Measurements from ENCODE around the gene EBLN1. TPM values are rescaled to one million over a fixed set of nuclear protein-coding genes. Genes with fewer than 3 reads are reported as not detected.

Gene EBLN1
- not detected in 2 replicates for total RNA-seq (ENCODE audit: low replicate concordance)
- long read RNA-seq: 0 reads

DNA sequence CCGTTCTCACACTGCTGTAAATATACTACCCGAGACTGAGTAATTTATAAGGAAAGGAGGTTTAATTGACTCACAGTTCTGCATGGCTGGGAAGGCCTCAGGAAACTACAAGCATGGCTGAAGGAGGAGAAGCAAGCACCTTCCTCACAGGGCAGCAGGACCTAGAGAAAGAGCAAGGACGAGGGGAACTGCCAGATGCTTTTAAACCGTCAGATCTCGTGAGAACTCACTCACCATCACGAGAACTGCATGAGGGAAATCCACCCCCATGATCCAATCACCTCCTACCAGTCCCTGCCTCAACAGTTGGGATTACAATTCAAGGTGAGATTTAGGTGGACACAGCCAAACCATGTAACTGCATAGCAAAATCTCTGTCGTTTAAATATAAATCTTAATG is at the start of gene EBLN1:
Gene EBLN1 (minus strand): TSS at position 174 of the 400 bp plus-strand sequence. CDS start 8,032 bp downstream, outside the sequence.
- H3K9me3 Mint-ChIP-seq: no peaks in the 10 kb centered on the region
- no peak for DNase-seq (ENCODE audit: extremely low spot score, unreplicated experiment)
- no peaks in the 10 kb centered on the region for H3K36me3 Mint-ChIP-seq
- no peak within 1 kb of the TSS for H3K4me3 Mint-ChIP-seq
- H3K4me1 Mint-ChIP-seq (ENCODE audit: unreplicated experiment): no peaks in the 10 kb centered on the region
- TF ChIP-seq, protein P1, sequence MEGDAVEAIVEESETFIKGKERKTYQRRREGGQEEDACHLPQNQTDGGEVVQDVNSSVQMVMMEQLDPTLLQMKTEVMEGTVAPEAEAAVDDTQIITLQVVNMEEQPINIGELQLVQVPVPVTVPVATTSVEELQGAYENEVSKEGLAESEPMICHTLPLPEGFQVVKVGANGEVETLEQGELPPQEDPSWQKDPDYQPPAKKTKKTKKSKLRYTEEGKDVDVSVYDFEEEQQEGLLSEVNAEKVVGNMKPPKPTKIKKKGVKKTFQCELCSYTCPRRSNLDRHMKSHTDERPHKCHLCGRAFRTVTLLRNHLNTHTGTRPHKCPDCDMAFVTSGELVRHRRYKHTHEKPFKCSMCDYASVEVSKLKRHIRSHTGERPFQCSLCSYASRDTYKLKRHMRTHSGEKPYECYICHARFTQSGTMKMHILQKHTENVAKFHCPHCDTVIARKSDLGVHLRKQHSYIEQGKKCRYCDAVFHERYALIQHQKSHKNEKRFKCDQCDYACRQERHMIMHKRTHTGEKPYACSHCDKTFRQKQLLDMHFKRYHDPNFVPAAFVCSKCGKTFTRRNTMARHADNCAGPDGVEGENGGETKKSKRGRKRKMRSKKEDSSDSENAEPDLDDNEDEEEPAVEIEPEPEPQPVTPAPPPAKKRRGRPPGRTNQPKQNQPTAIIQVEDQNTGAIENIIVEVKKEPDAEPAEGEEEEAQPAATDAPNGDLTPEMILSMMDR (conservative IDR thresholded peaks at IDR 0.05): no peak
- no peak within 1 kb of the TSS for H3K27ac Mint-ChIP-seq
- H3K27me3 Mint-ChIP-seq: peaks cover 3% of the 10 kb centered on the region

DNA sequence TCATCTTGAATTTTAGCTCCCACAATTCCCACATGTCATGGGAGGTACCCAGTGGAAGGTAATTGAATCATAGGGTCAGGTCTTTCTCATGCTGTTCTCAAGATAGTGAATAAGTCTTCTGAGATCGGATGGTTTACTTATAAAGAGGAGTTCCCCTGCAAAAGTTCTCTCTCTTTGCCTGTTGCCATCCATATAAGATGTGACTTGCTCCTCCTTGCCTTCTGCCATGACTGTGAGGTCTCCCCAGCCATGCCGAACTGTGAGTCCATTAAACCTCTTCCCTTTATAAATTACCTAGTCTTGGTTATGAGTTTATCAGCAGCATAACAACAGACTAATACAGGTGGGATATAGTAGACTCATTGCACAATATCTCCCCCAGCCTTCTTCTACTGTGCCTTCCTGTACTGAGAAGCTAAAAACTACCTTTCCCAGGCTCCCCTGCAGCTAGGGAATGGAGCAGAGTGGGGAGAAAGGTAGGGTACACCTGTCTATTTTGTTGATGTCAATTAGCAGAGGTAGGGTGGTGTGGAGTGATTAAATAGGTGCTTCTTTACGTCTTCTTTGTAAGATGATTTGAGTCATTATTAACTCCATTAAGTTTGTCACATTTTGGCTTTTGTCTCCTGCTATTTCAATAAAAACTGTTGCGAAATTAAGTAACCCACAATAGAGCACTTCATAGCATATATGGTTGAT is 48.2 kb upstream of the EBLN1 start:
- no peak overlapping the region for H3K4me3 Mint-ChIP-seq
- H3K36me3 Mint-ChIP-seq: no peaks in the 10 kb centered on the region
- no peak overlapping the region for H3K27ac Mint-ChIP-seq
- no peak for DNase-seq (ENCODE audit: extremely low spot score, unreplicated experiment)
- H3K4me1 Mint-ChIP-seq (ENCODE audit: unreplicated experiment): no peaks in the 10 kb centered on the region
- peaks cover 35% of the 10 kb centered on the region for H3K27me3 Mint-ChIP-seq
- no peaks in the 10 kb centered on the region for H3K9me3 Mint-ChIP-seq
- TF ChIP-seq, protein P1 (conservative IDR thresholded peaks at IDR 0.05): no peak

DNA sequence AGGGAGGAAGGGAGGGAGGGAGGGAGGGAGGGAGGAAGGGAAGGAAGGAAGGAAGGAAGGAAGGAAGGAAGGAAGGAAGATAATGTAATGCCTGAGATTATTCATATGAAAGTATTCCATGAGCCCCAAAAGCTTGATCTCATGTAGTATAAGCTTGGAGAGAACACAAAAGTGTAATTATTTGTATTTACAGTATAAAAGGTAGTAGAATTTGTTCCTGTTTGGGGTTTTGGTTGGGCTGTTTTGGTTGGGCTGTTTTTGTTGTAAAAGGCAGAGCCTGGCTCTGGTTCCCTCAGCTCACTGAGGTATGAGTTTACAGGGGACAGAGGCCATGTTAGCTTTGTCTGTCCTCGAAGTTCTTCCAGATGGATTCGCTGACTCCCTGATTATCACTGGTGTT is 45.3 kb upstream of the EBLN1 start:
- Mint-ChIP-seq H3K4me1 (ENCODE audit: unreplicated experiment) (no peaks in the 10 kb centered on the region), H3K27me3 (peaks cover 58% of the 10 kb centered on the region), H3K9me3 (no peaks in the 10 kb centered on the region), H3K36me3 (no peaks in the 10 kb centered on the region), H3K4me3 (no peak overlapping the region), H3K27ac (no peak overlapping the region)
- DNase-seq (ENCODE audit: extremely low spot score, unreplicated experiment): no peak
- TF ChIP-seq, protein P1 (conservative IDR thresholded peaks at IDR 0.05): no peak

- TF ChIP-seq, protein P1 (conservative IDR thresholded peaks at IDR 0.05): no peak
- H3K27ac Mint-ChIP-seq: no peak overlapping the region
- no peak overlapping the region for H3K4me3 Mint-ChIP-seq
- no peak for DNase-seq (ENCODE audit: extremely low spot score, unreplicated experiment)
- peaks cover 74% of the 10 kb centered on the region for H3K27me3 Mint-ChIP-seq
- no peaks in the 10 kb centered on the region for H3K9me3 Mint-ChIP-seq
- no peaks in the 10 kb centered on the region for H3K4me1 Mint-ChIP-seq (ENCODE audit: unreplicated experiment)
- no peaks in the 10 kb centered on the region for H3K36me3 Mint-ChIP-seq
Measured at GRCh38 chr10:22259280-22259679, 41.5 kb upstream of the EBLN1 start.

DNA sequence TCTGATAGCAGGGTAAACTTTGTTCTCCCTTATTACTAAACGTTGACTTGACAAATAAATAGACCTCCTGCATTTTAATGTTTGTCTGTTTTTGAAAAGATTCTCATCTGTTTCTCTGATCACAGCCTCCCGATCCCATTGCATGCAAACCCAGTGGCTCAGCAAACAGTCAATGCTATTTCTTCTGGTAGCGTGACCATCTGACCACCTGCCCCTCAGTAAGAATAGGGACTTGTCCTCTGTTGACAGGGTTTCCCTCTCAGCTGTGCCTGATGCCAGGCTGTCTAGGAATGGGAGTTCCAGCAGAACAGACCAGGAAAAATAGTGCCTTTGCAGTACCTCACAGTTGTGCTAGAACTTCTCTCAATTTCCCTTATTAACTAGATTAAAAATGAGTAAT is 40.7 kb upstream of the EBLN1 start:
- no peaks in the 10 kb centered on the region for H3K36me3 Mint-ChIP-seq
- no peak overlapping the region for H3K27ac Mint-ChIP-seq
- H3K4me1 Mint-ChIP-seq (ENCODE audit: unreplicated experiment): no peaks in the 10 kb centered on the region
- TF ChIP-seq, protein P1 (conservative IDR thresholded peaks at IDR 0.05): no peak
- H3K27me3 Mint-ChIP-seq: peaks cover 76% of the 10 kb centered on the region
- H3K9me3 Mint-ChIP-seq: no peaks in the 10 kb centered on the region
- DNase-seq (ENCODE audit: extremely low spot score, unreplicated experiment): no peak
- H3K4me3 Mint-ChIP-seq: no peak overlapping the region

Measured in type B pancreatic cell (in vitro differentiated cells).